ENCODE data around the gene SGIP1.
"Not testable (repeated sequence)": the region's sequence is repeated elsewhere in the genome, so short reads cannot be mapped to it uniquely, and the experiment has no call there.

Gene SGIP1

GRCh38 chr1:66553846-66554245 lies 19.9 kb downstream of the SGIP1 start:
- DNase-seq (ENCODE audit: low read depth): no peak

- DNase-seq (ENCODE audit: low read depth): no peak
Measured at GRCh38 chr1:66556161-66556611, 22.2 kb downstream of the SGIP1 start.

- DNase-seq (ENCODE audit: low read depth): no peak
Measured at GRCh38 chr1:66557157-66557556, 23.2 kb downstream of the SGIP1 start.

GRCh38 chr1:66559517-66559916 lies 25.6 kb downstream of the SGIP1 start:
- DNase-seq (ENCODE audit: low read depth): no peak

- DNase-seq (ENCODE audit: low read depth): no peak
Measured at GRCh38 chr1:66562561-66562960, 28.6 kb downstream of the SGIP1 start.

- DNase-seq (ENCODE audit: low read depth): no peak
Measured at GRCh38 chr1:66563094-66563800, 29.3 kb downstream of the SGIP1 start.

- DNase-seq (ENCODE audit: low read depth): no peak
Measured at GRCh38 chr1:66563941-66564630, 30.1 kb downstream of the SGIP1 start.

- DNase-seq (ENCODE audit: low read depth): no peak
Measured at GRCh38 chr1:66570196-66570595, 36.2 kb downstream of the SGIP1 start.

- DNase-seq (ENCODE audit: low read depth): no peak
Measured at GRCh38 chr1:66571789-66572188, 37.8 kb downstream of the SGIP1 start.

GRCh38 chr1:66575739-66576138 lies 41.8 kb downstream of the SGIP1 start:
- no peak for DNase-seq (ENCODE audit: low read depth)

GRCh38 chr1:66576645-66577044 lies 42.7 kb downstream of the SGIP1 start:
- DNase-seq (ENCODE audit: low read depth): no peak

GRCh38 chr1:66578841-66579240 lies 44.9 kb downstream of the SGIP1 start:
- no peak for DNase-seq (ENCODE audit: low read depth)

GRCh38 chr1:66580081-66580480 lies 46.1 kb downstream of the SGIP1 start:
- no peak for DNase-seq (ENCODE audit: low read depth)

- no peak for DNase-seq (ENCODE audit: low read depth)
Measured at GRCh38 chr1:66583021-66583420, 49.1 kb downstream of the SGIP1 start.

- no peak for DNase-seq (ENCODE audit: low read depth)
Measured at GRCh38 chr1:66585002-66585401, 51.0 kb downstream of the SGIP1 start.

- no peak for DNase-seq (ENCODE audit: low read depth)
Measured at GRCh38 chr1:66589326-66589725, 55.4 kb downstream of the SGIP1 start.

- DNase-seq (ENCODE audit: low read depth): not testable (repeated sequence)
Measured at GRCh38 chr1:66592106-66592507, 58.2 kb downstream of the SGIP1 start.

- DNase-seq (ENCODE audit: low read depth): no peak
Measured at GRCh38 chr1:66596191-66596590, 62.2 kb downstream of the SGIP1 start.

- no peak for DNase-seq (ENCODE audit: low read depth)
Measured at GRCh38 chr1:66597500-66597899, 63.5 kb downstream of the SGIP1 start.

GRCh38 chr1:66598670-66599069 lies 64.7 kb downstream of the SGIP1 start:
- DNase-seq (ENCODE audit: low read depth): no peak

- DNase-seq (ENCODE audit: low read depth): no peak
Measured at GRCh38 chr1:66599346-66599745, 65.4 kb downstream of the SGIP1 start.

- no peak for DNase-seq (ENCODE audit: low read depth)
Measured at GRCh38 chr1:66599899-66600737, 66.2 kb downstream of the SGIP1 start.
